Thyroid gland (tissue), 4 donors: ENCODE data around the gene NUDT14. TPM values are rescaled to one million over a fixed set of nuclear protein-coding genes. Genes with fewer than 3 reads are reported as not detected.

Experiments used
- DNase-seq, 2 donors: peaks; one replicate each; pipeline ENCODE4 v3.0.0-alpha.2; 2019
- H3K27ac ChIP-seq, 3 donors: fragments of 200-600 bp; sonication (generic); 1 replicate in 2 of 3; 2 replicates in 1 of 3; pipeline ENCODE4 v1.5.1; 2016 to 2019; ENCODE audit warnings: mild to moderate bottlenecking in 1 of 3, moderate library complexity in 1 of 3
- H3K27me3 ChIP-seq: fragments of 200-600 bp; sonication (generic); one replicate; pipeline ENCODE4 v1.5.1; 2019
- H3K36me3 ChIP-seq, 2 donors: fragments of 200-600 bp; sonication (generic); one replicate each; pipeline ENCODE4 v1.5.1; 2016 to 2019
- H3K4me1 ChIP-seq, 2 donors: fragments of 200-600 bp; sonication (generic); one replicate each; pipeline ENCODE4 v1.5.1; 2017 to 2019
- H3K4me3 ChIP-seq, 3 donors: fragments of 200-600 bp; sonication (generic); replicated peaks in 1 of 3; 1 replicate in 2 of 3; 2 replicates in 1 of 3; pipeline ENCODE4 v1.5.1; 2016; ENCODE audit warnings: mild to moderate bottlenecking in 1 of 3
- H3K9me3 ChIP-seq: fragments of 200-600 bp; sonication (generic); one replicate; pipeline ENCODE4 v1.5.1; 2017
- POLR2A ChIP-seq, 2 donors: fragments of 450-650 bp; IDR thresholded peaks; one replicate each; pipeline ENCODE4 v1.6.1; 2017; ENCODE audit warnings: antibody characterized with exemption in 2 of 2, mild to moderate bottlenecking in 2 of 2, moderate library complexity in 1 of 2
- WGBS, 2 donors: methylation state at CpG; one replicate each; pipeline ENCODE4 v1.1.5; 2017; 5-methylcytosine and 5-hydroxymethylcytosine counted together
- intact Hi-C: fragments of 100-400 bp; cut with DNase I; formaldehyde crosslinking; loops from one replicate; pipeline ENCODE4 v1.15.1; 2023
- total RNA-seq, 4 donors: library from RNA; depleted of rRNA; stranded (reverse); fragments of >200 nt; gene quantifications; one replicate each; pipeline ENCODE4 v1.2.3, GENCODE V29; 2016
- TF ChIP-seq, protein P1 (sequence below), 6 experiments: fragments of 200-600 bp in 3 of 6; fragments of 450-650 bp in 3 of 6; sonication (generic) in 3 of 6; IDR thresholded peaks; one replicate each; pipeline ENCODE4 v1.5.1; 2016 to 2019; ENCODE audit warnings: antibody characterized with exemption in 6 of 6, mild to moderate bottlenecking in 2 of 6, inconsistent platforms in 1 of 6, moderate library complexity in 1 of 6

NUDT14 gene
- total RNA-seq, 4 donors from 2014 or later: 15.2 to 29.1 (median 20.1) TPM

DNA sequence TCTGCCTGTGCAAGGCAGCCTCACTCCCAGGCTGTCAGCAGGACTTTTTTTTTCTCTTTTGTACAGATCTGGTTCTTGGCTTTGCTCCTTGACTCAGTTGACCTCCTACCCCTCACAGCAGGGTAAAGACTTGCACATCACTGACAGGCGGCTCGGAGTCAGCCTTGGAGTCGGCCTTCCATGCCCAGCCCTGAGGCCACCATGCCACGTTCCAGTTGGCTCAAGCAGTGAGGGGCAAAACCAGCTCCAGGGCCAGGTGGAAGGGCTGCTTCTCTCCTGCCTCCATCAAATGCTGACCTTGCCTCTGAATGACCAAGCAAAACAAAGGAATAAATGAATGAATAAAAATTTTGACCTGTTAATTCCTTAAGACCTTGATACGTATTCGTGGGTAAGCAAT, 40.1 kb downstream of the NUDT14 start:
- no peak for DNase-seq
- no peak overlapping the region for H3K27ac ChIP-seq
- H3K27me3 ChIP-seq: no peaks in the 10 kb centered on the region
- intact Hi-C loops: no loop called here
- H3K9me3 ChIP-seq: no peaks in the 10 kb centered on the region
- TF ChIP-seq, protein P1, sequence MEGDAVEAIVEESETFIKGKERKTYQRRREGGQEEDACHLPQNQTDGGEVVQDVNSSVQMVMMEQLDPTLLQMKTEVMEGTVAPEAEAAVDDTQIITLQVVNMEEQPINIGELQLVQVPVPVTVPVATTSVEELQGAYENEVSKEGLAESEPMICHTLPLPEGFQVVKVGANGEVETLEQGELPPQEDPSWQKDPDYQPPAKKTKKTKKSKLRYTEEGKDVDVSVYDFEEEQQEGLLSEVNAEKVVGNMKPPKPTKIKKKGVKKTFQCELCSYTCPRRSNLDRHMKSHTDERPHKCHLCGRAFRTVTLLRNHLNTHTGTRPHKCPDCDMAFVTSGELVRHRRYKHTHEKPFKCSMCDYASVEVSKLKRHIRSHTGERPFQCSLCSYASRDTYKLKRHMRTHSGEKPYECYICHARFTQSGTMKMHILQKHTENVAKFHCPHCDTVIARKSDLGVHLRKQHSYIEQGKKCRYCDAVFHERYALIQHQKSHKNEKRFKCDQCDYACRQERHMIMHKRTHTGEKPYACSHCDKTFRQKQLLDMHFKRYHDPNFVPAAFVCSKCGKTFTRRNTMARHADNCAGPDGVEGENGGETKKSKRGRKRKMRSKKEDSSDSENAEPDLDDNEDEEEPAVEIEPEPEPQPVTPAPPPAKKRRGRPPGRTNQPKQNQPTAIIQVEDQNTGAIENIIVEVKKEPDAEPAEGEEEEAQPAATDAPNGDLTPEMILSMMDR (IDR thresholded peaks at IDR 0.05): no peak
- no peak for TF ChIP-seq POLR2A (IDR thresholded peaks at IDR 0.05)
- 97% methylated on average over 6 of the region's 6 CpGs for WGBS, 2 donors
- no peaks in the 10 kb centered on the region for H3K4me1 ChIP-seq
- no peaks in the 10 kb centered on the region for H3K36me3 ChIP-seq
- H3K4me3 ChIP-seq: no peak overlapping the region

DNA sequence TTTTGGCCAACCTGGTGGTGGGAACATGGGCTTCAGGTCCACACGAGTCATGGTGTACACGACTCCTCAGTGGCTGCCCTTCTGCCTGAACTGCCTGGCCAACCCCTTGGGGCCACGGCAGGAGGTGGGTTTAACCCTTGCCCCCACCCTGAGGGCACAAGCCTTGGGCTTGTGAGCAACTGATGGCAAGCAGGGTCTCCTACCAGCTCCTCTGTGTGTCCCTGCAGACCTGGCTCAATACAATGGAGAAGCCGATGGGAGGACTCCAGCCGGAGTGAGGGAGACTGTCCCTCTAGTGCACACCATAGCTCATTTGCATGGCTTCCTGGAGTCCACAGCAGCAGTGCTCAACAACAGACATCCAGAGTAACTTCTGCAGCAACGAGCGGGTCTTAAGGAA, 40.5 kb downstream of the NUDT14 start:
- no peak for DNase-seq
- H3K9me3 ChIP-seq: no peaks in the 10 kb centered on the region
- no peaks in the 10 kb centered on the region for H3K4me1 ChIP-seq
- H3K27ac ChIP-seq: no peak overlapping the region
- H3K36me3 ChIP-seq: no peaks in the 10 kb centered on the region
- intact Hi-C loops: no loop called here
- TF ChIP-seq, protein P1 (IDR thresholded peaks at IDR 0.05): no peak
- no peak for TF ChIP-seq POLR2A (IDR thresholded peaks at IDR 0.05)
- no peaks in the 10 kb centered on the region for H3K27me3 ChIP-seq
- H3K4me3 ChIP-seq: no peak overlapping the region
- 89 to 94% methylated on average over 4 to 7 of the region's 7 CpGs for WGBS, 2 donors

DNA sequence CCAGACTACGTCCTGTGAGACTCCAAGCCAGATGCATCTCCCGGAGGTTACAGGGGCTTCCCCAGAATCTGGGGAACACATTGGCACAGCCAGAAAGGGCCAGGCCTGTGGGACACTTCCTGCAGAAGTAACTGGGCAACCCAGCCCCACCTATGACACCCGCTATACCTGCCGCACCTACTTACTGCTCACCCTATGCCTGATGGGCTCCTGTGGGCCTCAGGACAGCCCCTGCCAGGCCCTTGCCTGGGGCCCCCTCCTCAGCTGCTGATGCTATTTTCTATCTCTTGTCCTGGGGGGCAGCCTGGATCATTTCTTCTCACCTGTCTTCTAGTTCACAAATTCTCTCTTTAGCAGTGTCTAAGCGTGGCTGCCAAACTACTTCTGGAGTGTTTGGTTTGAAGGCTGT, 41.3 kb downstream of the NUDT14 start:
- TF ChIP-seq POLR2A (IDR thresholded peaks at IDR 0.05): no peak
- TF ChIP-seq, protein P1 (IDR thresholded peaks at IDR 0.05): no peak
- WGBS, 2 donors: 96 to 97% methylated on average over 5 of the region's 5 CpGs

GRCh38 chr14:105139212-105139825, 41.8 kb downstream of the NUDT14 start:
- no peaks in the 10 kb centered on the region for H3K9me3 ChIP-seq
- no peak overlapping the region for H3K4me3 ChIP-seq
- TF ChIP-seq, protein P1 (IDR thresholded peaks at IDR 0.05): no peak
- no peak for TF ChIP-seq POLR2A (IDR thresholded peaks at IDR 0.05)
- intact Hi-C loops: no loop called here
- no peaks in the 10 kb centered on the region for H3K36me3 ChIP-seq
- DNase-seq: no peak
- H3K4me1 ChIP-seq: no peaks in the 10 kb centered on the region
- H3K27me3 ChIP-seq: no peaks in the 10 kb centered on the region
- WGBS, 2 donors: 86 to 89% methylated on average over 5 to 9 of the region's 10 CpGs
- no peak overlapping the region for H3K27ac ChIP-seq

More for the DNA sequence above, 41.3 kb downstream of the NUDT14 start:
- no peak overlapping the region for H3K27ac ChIP-seq
- H3K27me3 ChIP-seq: no peaks in the 10 kb centered on the region
- DNase-seq: no peak
- no peaks in the 10 kb centered on the region for H3K4me1 ChIP-seq
- no peaks in the 10 kb centered on the region for H3K9me3 ChIP-seq
- intact Hi-C loops: no loop called here
- H3K4me3 ChIP-seq: no peak overlapping the region
- H3K36me3 ChIP-seq: no peaks in the 10 kb centered on the region

DNA sequence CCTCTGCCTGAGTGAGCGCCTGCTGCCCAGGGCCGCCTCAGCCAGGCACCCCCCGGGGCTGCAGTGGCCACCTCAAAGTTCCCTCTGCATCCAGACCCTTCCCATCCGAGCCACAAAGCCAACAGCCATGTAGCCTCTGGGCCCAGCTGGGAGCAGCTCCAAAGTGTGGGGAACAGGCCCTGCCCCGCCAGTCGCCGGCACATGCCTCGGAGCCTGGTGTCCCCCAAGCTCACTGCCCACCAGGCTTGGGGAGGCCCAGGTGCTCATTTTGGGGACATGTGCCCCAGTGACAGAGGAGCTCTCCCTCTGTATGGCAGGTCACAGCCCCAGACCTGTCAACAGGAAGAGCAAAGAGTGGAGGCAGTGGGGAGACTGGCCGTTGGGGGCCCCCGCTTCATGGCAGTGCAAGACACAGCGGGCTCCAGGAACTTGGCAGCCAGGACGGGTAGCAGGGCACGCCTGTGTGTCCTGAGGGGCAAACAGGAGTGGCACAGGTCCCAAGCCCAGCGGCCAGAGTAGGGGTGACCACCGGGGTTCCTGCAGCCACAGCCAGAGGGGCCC, 42.5 kb downstream of the NUDT14 start:
- no peak for TF ChIP-seq POLR2A (IDR thresholded peaks at IDR 0.05)
- TF ChIP-seq, protein P1 (IDR thresholded peaks at IDR 0.05): no peak
- no peak for DNase-seq

More for the DNA sequence above, 42.5 kb downstream of the NUDT14 start:
- intact Hi-C loops: no loop called here
- Histone ChIP-seq H3K4me3 (no peak overlapping the region), H3K9me3 (no peaks in the 10 kb centered on the region), H3K36me3 (no peaks in the 10 kb centered on the region), H3K27me3 (no peaks in the 10 kb centered on the region), H3K4me1 (no peaks in the 10 kb centered on the region), H3K27ac (no peak overlapping the region)
- 94% methylated on average over 4 to 13 of the region's 15 CpGs for WGBS, 2 donors
